Keratinocyte (primary cell): Measurements from ENCODE around the gene ELP6. TPM values are rescaled to one million over a fixed set of nuclear protein-coding genes. Genes with fewer than 3 reads are reported as not detected.

Experiments used
- DNase-seq: peaks from one replicate; pipeline ENCODE4 v3.0.0-alpha.2; 2011; ENCODE audit warnings: low read depth, missing footprints, low spot score
- FAIRE-seq: peaks from 2 replicates; lab custom pipeline; 2011; peaks lifted over from hg19 to GRCh38; lab: Jason Lieb, UNC
- H2AFZ ChIP-seq: 2 replicates; pipeline ENCODE4 v1.6.0; 2012; ENCODE audit warnings: low read length, control low read depth, inconsistent platforms; ENCODE audit not compliant: control insufficient read depth
- H3K27ac ChIP-seq: 2 replicates; pipeline ENCODE4 v1.5.1; 2011; ENCODE audit warnings: low read length; ENCODE audit not compliant: control insufficient read depth, insufficient read depth
- H3K27me3 ChIP-seq: 3 replicates; pipeline ENCODE4 v1.6.0; 2011; ENCODE audit warnings: low read length; ENCODE audit not compliant: control insufficient read depth, insufficient read depth; ENCODE audit errors: extremely low read depth
- H3K36me3 ChIP-seq, 2 experiments: 2 replicates in 1 of 2; 3 replicates in 1 of 2; pipeline ENCODE4 v1.5.1; 2011; ENCODE audit warnings: low read length in 2 of 2, mild to moderate bottlenecking in 1 of 2; ENCODE audit not compliant: control insufficient read depth in 2 of 2, insufficient read depth in 2 of 2; ENCODE audit errors: extremely low read depth in 1 of 2
- H3K4me1 ChIP-seq: 3 replicates; pipeline ENCODE4 v1.5.1; 2011; ENCODE audit warnings: low read length; ENCODE audit not compliant: control insufficient read depth, insufficient read depth; ENCODE audit errors: extremely low read depth
- H3K4me2 ChIP-seq: 3 replicates; pipeline ENCODE4 v1.6.0; 2011; ENCODE audit warnings: low read depth, low read length; ENCODE audit not compliant: control insufficient read depth, insufficient read depth; ENCODE audit errors: extremely low read depth
- H3K4me3 ChIP-seq, 3 experiments: fragments of 200-600 bp in 1 of 3; sonication (generic) in 1 of 3; 2 replicates in 2 of 3; 3 replicates in 1 of 3; pipeline ENCODE4 v1.5.1; 2011 to 2016; ENCODE audit warnings: low read length in 3 of 3, mild to moderate bottlenecking in 3 of 3, control low read depth in 2 of 3, inconsistent platforms in 1 of 3, low read depth in 1 of 3, mixed read lengths in 1 of 3, mixed run types in 1 of 3, moderate library complexity in 1 of 3; ENCODE audit not compliant: control insufficient read depth in 2 of 3, insufficient read depth in 2 of 3; ENCODE audit errors: extremely low read depth in 1 of 3
- H3K79me2 ChIP-seq: 2 replicates; pipeline ENCODE4 v1.6.0; 2012; ENCODE audit warnings: low read length; ENCODE audit not compliant: control insufficient read depth, insufficient read depth
- H3K9ac ChIP-seq: 3 replicates; pipeline ENCODE4 v1.6.0; 2011; ENCODE audit warnings: low read length; ENCODE audit not compliant: control insufficient read depth, insufficient read depth; ENCODE audit errors: extremely low read depth
- H3K9me1 ChIP-seq: 3 replicates; pipeline ENCODE4 v1.6.0; 2011; ENCODE audit warnings: low read length; ENCODE audit not compliant: control insufficient read depth, insufficient read depth; ENCODE audit errors: extremely low read depth
- H3K9me3 ChIP-seq: 2 replicates; pipeline ENCODE4 v1.5.1; 2012; ENCODE audit warnings: low read depth, low read length; ENCODE audit not compliant: control insufficient read depth
- H4K20me1 ChIP-seq: 3 replicates; pipeline ENCODE4 v1.6.0; 2011; ENCODE audit warnings: low read length; ENCODE audit not compliant: control insufficient read depth, insufficient read depth; ENCODE audit errors: extremely low read depth
- CTCF ChIP-seq, 3 experiments: IDR thresholded peaks in 1 of 3; conservative IDR thresholded peaks in 1 of 3; optimal IDR thresholded peaks in 1 of 3; 2 replicates in 2 of 3; 3 replicates in 1 of 3; pipeline versions ENCODE3 to v1.5.1; 2011; ENCODE audit warnings: low read length in 3 of 3, mild to moderate bottlenecking in 3 of 3, moderate library complexity in 2 of 3, control low read depth in 1 of 3, inconsistent platforms in 1 of 3; ENCODE audit not compliant: insufficient read depth in 2 of 3; ENCODE audit errors: extremely low read depth in 1 of 3
- EZH2 ChIP-seq: IDR thresholded peaks from one replicate; pipeline ENCODE4 v1.6.1; 2012; ENCODE audit warnings: inconsistent platforms, mild to moderate bottlenecking, low read length, moderate library complexity
- dilution Hi-C: fragments of 300-500 bp; cut with MboI; formaldehyde crosslinking; loops from one replicate; pipeline ENCODE4 v1.7.0; 2020; ENCODE audit warnings: low sequenced_read_pairs; ENCODE audit not compliant: extremely low pct_ligation_motif_present
- polyA plus RNA-seq, 5 experiments: library from polyadenylated mRNA; depleted of rRNA in 3 of 5; stranded (reverse) in 3 of 5; stranded (forward) in 1 of 5; unstranded in 1 of 5; fragments of >200 nt; gene quantifications; 1 replicate in 1 of 5; 2 replicates in 3 of 5; 3 replicates in 1 of 5; pipeline versions ENCODE4 v1.2.1 to v1.2.3, GENCODE V29; 2011 to 2012; ENCODE audit warnings: missing spikeins in 2 of 5, low read depth in 1 of 5, low replicate concordance in 1 of 5

The ELP6 gene
- polyA plus RNA-seq, 1 donor (not counting 4 experiments of a cell fraction or from before 2014, with no cell fraction given), result 65.8 TPM

- H3K4me3 ChIP-seq, result no peak overlapping the region
- H3K4me2 ChIP-seq, result no peak overlapping the region
- no peak overlapping the region for H2AFZ ChIP-seq
- dilution Hi-C loops, result no loop called here
- no peaks in the 10 kb centered on the region for H3K9me3 ChIP-seq
- peaks cover 2% of the 10 kb centered on the region for H3K79me2 ChIP-seq
- no peak overlapping the region for H3K9ac ChIP-seq
- TF ChIP-seq CTCF (optimal IDR thresholded peaks at IDR 0.05 in 1 of 3, IDR thresholded peaks at IDR 0.05 in 1 of 3, conservative IDR thresholded peaks at IDR 0.05 in 1 of 3; ENCODE audit: extremely low read depth in 1 of 3, insufficient read depth in 2 of 3, low read length in 3 of 3), result no peak
- TF ChIP-seq EZH2, result no peak
- FAIRE-seq (no peak), DNase-seq (no peak)
- H3K36me3 ChIP-seq, result peaks cover 18 to 27% of the 10 kb centered on the region in 2 experiments
- H3K27me3 ChIP-seq, result no peaks in the 10 kb centered on the region
- no peaks in the 10 kb centered on the region for H4K20me1 ChIP-seq
- no peaks in the 10 kb centered on the region for H3K9me1 ChIP-seq
- H3K27ac ChIP-seq, result no peak overlapping the region
- no peaks in the 10 kb centered on the region for H3K4me1 ChIP-seq
These were observed 9.4 kb downstream of the ELP6 start for GRCh38 chr3:47504113-47504512.

GRCh38 chr3:47503033-47503432, 10.5 kb downstream of the ELP6 start:
- Histone ChIP-seq H3K4me1 (no peaks in the 10 kb centered on the region), H2AFZ (no peak overlapping the region), H3K4me2 (no peak overlapping the region), H3K27ac (no peak overlapping the region), H3K4me3 (no peak overlapping the region), H4K20me1 (no peaks in the 10 kb centered on the region), H3K9ac (no peak overlapping the region), H3K27me3 (no peaks in the 10 kb centered on the region), H3K9me3 (no peaks in the 10 kb centered on the region), H3K79me2 (peaks cover 2% of the 10 kb centered on the region), H3K9me1 (no peaks in the 10 kb centered on the region), H3K36me3 (peaks cover 25 to 29% of the 10 kb centered on the region in 2 experiments)
- DNase-seq (no peak), FAIRE-seq (no peak)
- dilution Hi-C loops, result no loop called here
- TF ChIP-seq CTCF (optimal IDR thresholded peaks at IDR 0.05 in 1 of 3, IDR thresholded peaks at IDR 0.05 in 1 of 3, conservative IDR thresholded peaks at IDR 0.05 in 1 of 3; ENCODE audit: extremely low read depth in 1 of 3, insufficient read depth in 2 of 3, low read length in 3 of 3), result no peak
- TF ChIP-seq EZH2, result no peak
